ENCODE measurements around the gene KRT12. TPM values are rescaled to one million over a fixed set of nuclear protein-coding genes. Genes with fewer than 3 reads are reported as not detected.

KRT12 gene
- total and polyA plus RNA-seq, 8 donors, result not detected

- WGBS, 2 donors, result 0% methylated on average over 5 of the region's 5 CpGs
- intact Hi-C loops (cut with DNase I), result loop anchor here in 2 of 3 donors (5.0 to 10.0 kb wide), 4 partner anchors 418 to 755 kb away; partner anchors contain the start of gene KRT19 (in 1 of the 2)
- peak; percentile 11 to 64 (median 57) for TF ChIP-seq CTCF (IDR thresholded peaks at IDR 0.05)
- ATAC-seq (peak; percentile 88 to 99 (median 99)), FAIRE-seq (peak; percentile 95), DNase-seq (peak; percentile 58 to 84 (median 65))
- H3K4me1 ChIP-seq, result no peaks in the 10 kb centered on the region
- peak overlapping the region in 1 of 4 donors; percentile 12 for H3K27ac ChIP-seq
- H3K27me3 ChIP-seq, result peaks cover 0 to 6% (median 0%) of the 10 kb centered on the region in 4 donors
- no peaks in the 10 kb centered on the region for H3K36me3 ChIP-seq
- no peaks in the 10 kb centered on the region for H3K9me3 ChIP-seq
- H3K4me3 ChIP-seq, result no peak overlapping the region
These were observed 42.3 kb upstream of the KRT12 start for GRCh38 chr17:40909351-40909750.

GRCh38 chr17:40906613-40907012, 39.6 kb upstream of the KRT12 start:
- no peak for TF ChIP-seq CTCF (IDR thresholded peaks at IDR 0.05)
- Histone ChIP-seq H3K4me3 (no peak overlapping the region), H3K4me1 (no peaks in the 10 kb centered on the region), H3K27me3 (peaks cover 0 to 6% (median 0%) of the 10 kb centered on the region in 4 donors), H3K36me3 (no peaks in the 10 kb centered on the region), H3K27ac (no peak overlapping the region), H3K9me3 (no peaks in the 10 kb centered on the region)
- intact Hi-C loops (cut with DNase I), result loop anchor here in 2 of 3 donors (5.0 to 10.0 kb wide), 4 partner anchors 421 to 758 kb away; partner anchors contain the start of gene KRT19 (in 1 of the 2)
- no peak for FAIRE-seq
- no peak for DNase-seq
- no peak for ATAC-seq
- 65 to 71% methylated on average over 4 of the region's 4 CpGs for WGBS, 2 donors

- TF ChIP-seq CTCF (IDR thresholded peaks at IDR 0.05), result no peak
- WGBS, 2 donors, result 66% methylated on average over 5 of the region's 5 CpGs
- DNase-seq (no peak), ATAC-seq (no peak), FAIRE-seq (no peak)
- H3K36me3 ChIP-seq, result no peaks in the 10 kb centered on the region
- no peaks in the 10 kb centered on the region for H3K9me3 ChIP-seq
- no peak overlapping the region for H3K27ac ChIP-seq
- intact Hi-C loops (cut with DNase I), result loop anchor here in 2 of 3 donors (5.0 to 10.0 kb wide), 4 partner anchors 422 to 759 kb away; partner anchors contain the start of gene KRT19 (in 1 of the 2)
- H3K4me3 ChIP-seq, result no peak overlapping the region
- no peaks in the 10 kb centered on the region for H3K4me1 ChIP-seq
- peaks cover 0 to 6% (median 0%) of the 10 kb centered on the region in 4 donors for H3K27me3 ChIP-seq
These were observed 38.3 kb upstream of the KRT12 start for GRCh38 chr17:40905370-40905769.

- WGBS, 2 donors, result 43 to 55% methylated on average over 12 of the region's 12 CpGs
- no peaks in the 10 kb centered on the region for H3K9me3 ChIP-seq
- no peak for FAIRE-seq
- no peak for TF ChIP-seq CTCF (IDR thresholded peaks at IDR 0.05)
- H3K4me3 ChIP-seq, result no peak overlapping the region
- no peak for DNase-seq
- peak in 3 of 4 donors; percentile 65 to 86 (median 71) for ATAC-seq
- H3K27ac ChIP-seq, result peak overlapping the region in 2 of 4 donors; percentile 13 to 50
- intact Hi-C loops (cut with DNase I), result loop anchor here in 2 of 3 donors (10.0 kb wide), 3 partner anchors 622 to 762 kb away; partner anchors contain the start of gene KRT19 (in 1 of the 2)
- H3K4me1 ChIP-seq, result no peaks in the 10 kb centered on the region
- no peaks in the 10 kb centered on the region for H3K36me3 ChIP-seq
- H3K27me3 ChIP-seq, result no peaks in the 10 kb centered on the region
These were observed 36.3 kb upstream of the KRT12 start for GRCh38 chr17:40903129-40903847.
